ENCODE data around the gene ZNF548. TPM values are rescaled to one million over a fixed set of nuclear protein-coding genes. Genes with fewer than 3 reads are reported as not detected.

ZNF548 gene
- total RNA-seq, 4 donors from 2014 or later = 17.9 to 36.8 (median 21.8) TPM

DNA sequence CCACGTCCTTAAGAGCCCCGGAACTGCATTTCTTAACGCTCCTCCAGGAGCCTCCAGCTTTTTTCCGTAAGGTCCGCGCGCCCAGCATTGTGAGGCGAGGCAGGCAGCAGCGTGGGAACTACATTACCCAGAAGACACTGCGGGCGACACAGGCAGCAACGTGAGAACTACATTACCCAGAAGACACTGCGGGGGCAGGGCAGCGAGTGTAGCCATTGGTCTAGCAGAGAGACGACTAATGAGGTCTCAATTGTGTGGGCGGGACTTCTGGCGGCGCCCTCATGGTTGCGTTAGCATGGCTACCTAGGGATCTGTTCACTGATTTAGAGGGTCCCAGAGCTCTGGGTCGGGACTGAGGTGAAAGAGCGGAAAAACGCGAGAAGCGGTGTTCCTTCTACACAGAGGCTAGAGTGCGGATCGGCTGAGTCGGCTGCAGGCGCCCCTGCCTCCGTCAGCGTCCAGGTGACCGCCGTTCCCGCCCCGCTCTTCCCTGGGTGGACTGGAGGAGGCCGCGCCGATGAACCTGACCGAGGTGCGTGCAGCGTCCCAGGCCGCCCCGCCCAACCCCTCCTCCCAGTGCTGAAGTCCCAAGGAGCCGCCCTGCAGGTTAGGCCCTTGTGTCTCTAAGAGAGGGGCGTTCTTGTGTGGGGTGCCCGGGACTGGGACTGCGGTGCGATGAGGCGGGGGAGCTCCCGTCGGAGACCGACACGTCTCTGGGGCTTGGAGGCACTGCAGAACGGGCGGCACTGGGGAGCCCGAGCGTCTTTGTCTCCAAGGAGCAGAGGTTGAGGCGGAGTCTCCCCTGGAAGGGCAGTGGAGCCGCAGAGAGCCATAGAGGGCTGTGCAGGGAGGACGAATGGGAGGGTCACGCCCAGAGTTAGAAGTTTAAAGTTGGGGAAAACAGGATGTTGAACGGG lies 45.7 kb downstream of the ZNF548 start, which contains the start of gene ZNF749:
ZNF749 (plus strand) TSS at position 264 of the 917 bp plus-strand sequence; CDS start at position 518, 254 bp downstream.
- TF ChIP-seq POLR2A (IDR thresholded peaks at IDR 0.05) (peak in 1 of 2 donors; percentile 8), POLR2AphosphoS5 (IDR thresholded peaks at IDR 0.05) (peak; percentile 22), EP300 (IDR thresholded peaks at IDR 0.05) (no peak)
- TF ChIP-seq, protein P1, sequence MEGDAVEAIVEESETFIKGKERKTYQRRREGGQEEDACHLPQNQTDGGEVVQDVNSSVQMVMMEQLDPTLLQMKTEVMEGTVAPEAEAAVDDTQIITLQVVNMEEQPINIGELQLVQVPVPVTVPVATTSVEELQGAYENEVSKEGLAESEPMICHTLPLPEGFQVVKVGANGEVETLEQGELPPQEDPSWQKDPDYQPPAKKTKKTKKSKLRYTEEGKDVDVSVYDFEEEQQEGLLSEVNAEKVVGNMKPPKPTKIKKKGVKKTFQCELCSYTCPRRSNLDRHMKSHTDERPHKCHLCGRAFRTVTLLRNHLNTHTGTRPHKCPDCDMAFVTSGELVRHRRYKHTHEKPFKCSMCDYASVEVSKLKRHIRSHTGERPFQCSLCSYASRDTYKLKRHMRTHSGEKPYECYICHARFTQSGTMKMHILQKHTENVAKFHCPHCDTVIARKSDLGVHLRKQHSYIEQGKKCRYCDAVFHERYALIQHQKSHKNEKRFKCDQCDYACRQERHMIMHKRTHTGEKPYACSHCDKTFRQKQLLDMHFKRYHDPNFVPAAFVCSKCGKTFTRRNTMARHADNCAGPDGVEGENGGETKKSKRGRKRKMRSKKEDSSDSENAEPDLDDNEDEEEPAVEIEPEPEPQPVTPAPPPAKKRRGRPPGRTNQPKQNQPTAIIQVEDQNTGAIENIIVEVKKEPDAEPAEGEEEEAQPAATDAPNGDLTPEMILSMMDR (IDR thresholded peaks at IDR 0.05) = no peak
- Histone ChIP-seq H3K9me3 (peaks cover 0 to 14% (median 0%) of the 10 kb centered on the region in 3 donors), H3K27ac (peak within 1 kb of the TSS in 3 of 4 donors; percentile 69 to 81 (median 75)), H3K4me1 (peaks cover 0 to 24% (median 14%) of the 10 kb centered on the region in 3 donors), H3K27me3 (no peaks in the 10 kb centered on the region), H3K36me3 (peaks cover 0 to 20% of the 10 kb centered on the region in 2 donors), H3K4me3 (peak within 1 kb of the TSS; percentile 48 to 76)
- WGBS, 2 donors (ENCODE audit: low coverage in 1 of 2) = 0% methylated on average over 7 to 12 of the region's 61 CpGs
- ATAC-seq = peak; percentile 100

DNA sequence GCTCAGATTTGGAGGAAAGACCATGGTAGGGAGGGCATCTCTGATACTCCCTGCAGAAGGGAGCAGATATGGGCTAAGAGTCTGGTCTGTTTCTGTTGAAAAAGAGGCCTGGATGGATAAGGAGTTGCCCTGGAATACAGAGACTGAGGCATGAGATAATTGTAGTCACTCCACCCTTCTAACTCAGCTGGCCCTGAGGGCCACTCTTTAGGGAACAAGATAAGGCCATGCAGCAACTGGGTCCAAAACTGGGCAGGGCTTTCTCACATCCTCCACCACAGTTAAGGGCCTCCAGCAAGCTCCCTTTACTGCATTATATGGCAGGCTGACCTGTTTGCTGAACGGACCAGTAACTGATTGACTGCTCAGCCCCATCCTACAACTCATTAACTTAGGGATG lies 46.8 kb downstream of the ZNF548 start:
- no peaks in the 10 kb centered on the region for H3K27me3 ChIP-seq
- 67 to 100% methylated on average over 1 of the region's 1 CpG for WGBS, 2 donors (ENCODE audit: low coverage in 1 of 2)
- H3K4me3 ChIP-seq = peak overlapping the region in 1 of 2 donors; percentile 76

DNA sequence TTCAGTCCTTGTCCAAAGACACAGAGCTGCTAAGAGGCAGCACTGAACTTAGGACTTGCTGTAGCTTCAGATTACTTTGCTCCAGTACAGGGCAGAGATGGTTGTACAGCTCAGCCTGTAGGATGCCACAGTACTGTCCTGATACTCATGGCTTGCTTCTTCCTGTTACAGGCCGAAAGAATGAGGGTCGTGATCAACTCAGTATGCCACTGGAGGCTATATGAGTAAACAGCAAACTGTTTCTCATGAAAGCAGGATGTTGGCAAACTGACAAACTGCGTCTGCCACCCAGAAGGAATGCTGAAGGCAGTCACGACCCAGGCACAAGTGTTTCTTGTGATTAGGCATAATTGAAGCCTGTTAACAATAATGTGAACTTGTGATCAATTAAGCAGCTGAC lies 48.3 kb downstream of the ZNF548 start:
- no peaks in the 10 kb centered on the region for H3K27me3 ChIP-seq
- H3K36me3 ChIP-seq = peaks cover 0 to 39% of the 10 kb centered on the region in 2 donors
- peaks cover 0 to 24% (median 14%) of the 10 kb centered on the region in 3 donors for H3K4me1 ChIP-seq
- H3K4me3 ChIP-seq = no peak overlapping the region
- H3K27ac ChIP-seq = no peak overlapping the region
- no peak for ATAC-seq
- peaks cover 0 to 40% (median 0%) of the 10 kb centered on the region in 3 donors for H3K9me3 ChIP-seq
- TF ChIP-seq, protein P1 (IDR thresholded peaks at IDR 0.05) = no peak
- no peak for TF ChIP-seq EP300 (IDR thresholded peaks at IDR 0.05)
- 86% methylated on average over 2 of the region's 4 CpGs; no CpG with 5 or more reads in 1 of the 2 donors for WGBS, 2 donors (ENCODE audit: low coverage in 1 of 2)

More for the DNA sequence above, 46.8 kb downstream of the ZNF548 start:
- Histone ChIP-seq H3K36me3 (peaks cover 0 to 24% of the 10 kb centered on the region in 2 donors), H3K27ac (no peak overlapping the region), H3K4me1 (peaks cover 0 to 24% (median 14%) of the 10 kb centered on the region in 3 donors), H3K9me3 (peaks cover 0 to 25% (median 0%) of the 10 kb centered on the region in 3 donors)
- ATAC-seq = no peak
- TF ChIP-seq, protein P1 (IDR thresholded peaks at IDR 0.05) = no peak
- TF ChIP-seq EP300 (IDR thresholded peaks at IDR 0.05) = no peak
- no peak for TF ChIP-seq POLR2A (IDR thresholded peaks at IDR 0.05)
- no peak for TF ChIP-seq POLR2AphosphoS5 (IDR thresholded peaks at IDR 0.05)

DNA sequence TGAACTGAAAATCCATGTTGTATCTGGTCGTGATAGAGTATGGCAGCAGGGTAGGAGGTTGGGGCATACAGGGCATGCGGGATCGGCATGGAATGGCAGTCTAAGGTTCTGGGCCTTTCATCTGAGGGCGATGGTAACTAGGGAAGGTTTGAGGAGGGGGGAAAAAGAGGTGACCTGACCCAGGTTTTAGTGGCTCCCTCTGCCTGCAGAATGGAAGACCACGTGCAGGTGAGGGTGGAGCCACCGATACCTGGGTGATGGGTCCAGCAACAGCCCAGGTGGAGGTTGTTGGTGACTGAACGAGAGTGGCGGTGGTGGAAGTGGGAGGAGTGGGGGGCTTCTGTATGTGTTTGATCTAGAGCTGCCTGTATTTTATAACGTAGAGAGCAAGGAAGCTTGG lies 49.3 kb downstream of the ZNF548 start:
- TF ChIP-seq POLR2AphosphoS5 (IDR thresholded peaks at IDR 0.05) = no peak
- TF ChIP-seq POLR2A (IDR thresholded peaks at IDR 0.05) = no peak
- no peak for TF ChIP-seq EP300 (IDR thresholded peaks at IDR 0.05)
- TF ChIP-seq, protein P1 (IDR thresholded peaks at IDR 0.05) = no peak
- 72 to 77% methylated on average over 3 to 9 of the region's 9 CpGs for WGBS, 2 donors (ENCODE audit: low coverage in 1 of 2)
- Histone ChIP-seq H3K4me1 (peaks cover 0 to 24% (median 14%) of the 10 kb centered on the region in 3 donors), H3K27me3 (no peaks in the 10 kb centered on the region), H3K4me3 (no peak overlapping the region), H3K36me3 (peaks cover 0 to 49% of the 10 kb centered on the region in 2 donors), H3K27ac (no peak overlapping the region), H3K9me3 (peaks cover 0 to 50% (median 0%) of the 10 kb centered on the region in 3 donors)
- no peak for ATAC-seq
